Mesangial cell (primary cell): ENCODE measurements around the gene VMAC. TPM values are rescaled to one million over a fixed set of nuclear protein-coding genes. Genes with fewer than 3 reads are reported as not detected.

ENCODE experiments used
- total RNA-seq: library from RNA; depleted of rRNA; stranded (reverse); fragments of >200 nt; gene quantifications from 2 replicates; pipeline ENCODE4 v1.2.3, GENCODE V29; 2015

The VMAC gene
- total RNA-seq = 2.6 and 8.7 TPM in 2 replicates

DNA sequence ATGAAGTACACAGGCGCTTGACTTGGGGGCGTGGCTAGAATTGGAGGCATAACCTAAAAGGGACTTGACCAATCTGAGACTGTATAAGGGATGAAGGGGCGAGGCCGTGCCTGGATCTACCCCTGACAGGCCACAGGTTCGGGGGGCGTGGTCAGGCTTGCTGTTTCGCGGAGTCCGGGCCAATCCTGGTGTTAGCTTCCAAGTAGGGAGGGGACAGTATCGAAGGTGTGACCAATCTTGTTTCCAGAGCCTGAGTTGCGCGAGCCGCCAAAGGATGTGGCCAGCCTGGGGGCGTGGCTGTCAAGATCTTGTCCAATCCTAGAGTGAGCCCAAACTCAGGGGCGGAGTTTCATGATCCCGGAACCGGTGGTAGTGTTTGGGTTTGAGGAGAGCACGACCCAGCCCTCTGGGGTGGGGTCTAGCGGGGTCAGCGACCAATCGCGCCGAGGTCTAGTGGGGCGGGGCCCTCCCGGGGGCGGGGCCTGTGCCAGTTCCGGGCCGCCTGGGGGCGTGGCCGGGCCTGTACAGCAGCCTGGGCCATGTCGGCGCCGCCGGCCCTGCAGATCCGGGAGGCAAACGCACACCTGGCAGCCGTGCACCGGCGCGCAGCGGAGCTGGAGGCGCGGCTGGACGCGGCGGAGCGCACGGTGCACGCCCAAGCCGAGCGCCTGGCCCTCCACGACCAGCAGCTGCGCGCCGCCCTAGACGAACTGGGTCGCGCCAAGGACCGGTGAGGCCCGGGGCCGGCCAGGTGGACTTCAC, at the start of gene VMAC:
Gene VMAC (plus strand): TSS at position 521 of the 762 bp plus-strand sequence. CDS start 19 bp downstream, at position 540.

GRCh38 chr19:5903624-5904351, 884 bp upstream of the VMAC start, which contains the start of gene NDUFA11:
Gene NDUFA11, minus strand, starts transcription at chr19:5903790. Its CDS starts 82 bp downstream, at chr19:5903708.

GRCh38 chr19:5913739-5914357, 9.2 kb downstream of the VMAC start, which contains the start of gene CAPS:
Gene CAPS, plus strand, starts transcription at chr19:5914254. Its CDS starts 153 bp downstream, at chr19:5914407.

Other genes starting within 250 kb of the VMAC start
- gene MICOS13, start 224.4 kb upstream of the VMAC start, total RNA-seq = 83.9 and 89.0 TPM in 2 replicates
- gene HSD11B1L, start 223.8 kb upstream of the VMAC start, total RNA-seq = 15.5 and 27.1 TPM in 2 replicates
- gene RPL36, start 214.6 kb upstream of the VMAC start, total RNA-seq = 1,120 and 1,187 TPM in 2 replicates
- 105 and 116 TPM in 2 replicates for gene LONP1, start 184.7 kb upstream of the VMAC start, total RNA-seq
- not detected in 2 replicates for gene CATSPERD, start 184.2 kb upstream of the VMAC start, total RNA-seq
- 0.51 and 0.81 TPM in 2 replicates for gene PRR22, start 120.1 kb upstream of the VMAC start, total RNA-seq
- gene DUS3L, start 113.7 kb upstream of the VMAC start, total RNA-seq = 27.1 and 34.7 TPM in 2 replicates
- gene NRTN, start 99.8 kb upstream of the VMAC start, total RNA-seq = 1.6 and 2.5 TPM in 2 replicates
- gene FUT6, start 65.2 kb upstream of the VMAC start, total RNA-seq = not detected in 2 replicates
- gene FUT3, start 53.4 kb upstream of the VMAC start, total RNA-seq = not detected in 2 replicates
- not detected in 2 replicates for gene FUT5, start 34.3 kb upstream of the VMAC start, total RNA-seq
- 500 and 534 TPM in 2 replicates for gene NDUFA11, start 1.1 kb upstream of the VMAC start, total RNA-seq
- 1.1 and 10.1 TPM in 2 replicates for gene CAPS, start 9.4 kb downstream of the VMAC start, total RNA-seq
- 46.4 and 68.4 TPM in 2 replicates for gene RANBP3, start 73.3 kb downstream of the VMAC start, total RNA-seq
- gene RFX2, start 205.6 kb downstream of the VMAC start, total RNA-seq = 5.3 and 5.7 TPM in 2 replicates
- not detected in 2 replicates for gene ACSBG2, start 230.8 kb downstream of the VMAC start, total RNA-seq